ENCODE results near the gene CAMK1D. TPM values are rescaled to one million over a fixed set of nuclear protein-coding genes. Genes with fewer than 3 reads are reported as not detected.

Gene CAMK1D
- total RNA-seq, 3 donors from 2014 or later (not counting 1 experiment from before 2014, with no cell fraction given): 44.2 to 56.4 (median 49.7) TPM

DNA sequence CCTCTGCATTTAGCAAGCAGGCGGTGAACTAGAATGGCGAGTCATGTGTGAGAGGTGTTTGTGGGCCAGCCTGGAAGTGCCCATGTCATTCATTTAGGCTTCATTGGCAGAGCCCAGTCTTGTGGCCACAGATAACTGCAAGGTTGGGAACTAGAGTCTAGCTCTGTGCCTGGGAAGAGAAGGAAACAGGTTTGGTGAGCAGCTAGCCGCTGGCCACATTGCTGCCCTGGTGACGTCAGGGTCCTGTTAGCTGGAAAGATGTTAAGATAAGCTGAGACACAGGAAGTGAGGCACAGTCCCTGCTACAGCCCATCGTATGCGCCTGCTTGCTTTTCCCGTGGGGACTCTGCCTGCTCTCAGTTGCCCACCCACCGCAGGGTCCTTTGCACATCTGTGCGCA, 185.5 kb downstream of the CAMK1D start:
- Mint-ChIP-seq H3K9me3 (no peaks in the 10 kb centered on the region), H3K36me3 (no peaks in the 10 kb centered on the region), H3K4me1 (peaks cover 35 to 37% of the 10 kb centered on the region in 2 donors), H3K4me3 (no peak overlapping the region), H3K27me3 (ENCODE audit: low read depth in 2 of 2) (no peaks in the 10 kb centered on the region), H3K27ac (peak overlapping the region in 1 of 2 donors; percentile 19)
- Histone ChIP-seq H3K27me3 (ENCODE audit: control insufficient read depth, insufficient read depth, low read length) (no peaks in the 10 kb centered on the region), H3K9me3 (ENCODE audit: control insufficient read depth, insufficient read depth, low read length) (no peaks in the 10 kb centered on the region), H3K36me3 (ENCODE audit: control insufficient read depth, insufficient read depth, low read length) (no peaks in the 10 kb centered on the region), H3K4me3 (ENCODE audit: low read length) (no peak overlapping the region), H3K27ac (ENCODE audit: low read length) (no peak overlapping the region), H3K4me1 (ENCODE audit: control insufficient read depth, insufficient read depth, low read length) (peaks cover 4% of the 10 kb centered on the region)
- intact Hi-C loops (cut with micrococcal nuclease): no loop called here
- 67% methylated on average over 9 of the region's 9 CpGs for WGBS (ENCODE audit: insufficient coverage)
- TF ChIP-seq CTCF (IDR thresholded peaks at IDR 0.05): no peak
- no peak for DNase-seq
- ATAC-seq: peak in 2 of 3 donors; percentile 29 to 30

DNA sequence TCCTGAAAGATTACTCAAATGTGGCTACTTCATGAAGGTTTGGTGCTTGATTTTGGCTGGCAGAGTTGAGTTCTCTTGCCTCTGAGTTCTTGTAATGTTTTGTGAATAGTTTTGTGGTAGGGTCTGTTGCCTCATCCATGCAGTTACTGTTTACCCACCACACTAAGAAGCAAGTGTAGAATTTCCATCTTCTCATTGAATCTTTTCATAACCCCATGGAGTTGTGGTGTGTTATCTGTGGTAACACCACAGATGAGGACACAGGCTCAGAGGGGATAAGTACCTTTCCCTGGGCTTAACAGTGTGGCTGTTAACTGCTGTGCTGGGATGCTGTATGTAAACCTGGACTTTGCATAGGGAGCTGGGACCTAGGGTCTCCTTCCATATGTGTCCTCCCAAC, 186.3 kb downstream of the CAMK1D start:
- Mint-ChIP-seq H3K36me3 (no peaks in the 10 kb centered on the region), H3K27me3 (ENCODE audit: low read depth in 2 of 2) (no peaks in the 10 kb centered on the region), H3K4me1 (peaks cover 37 to 41% of the 10 kb centered on the region in 2 donors), H3K9me3 (no peaks in the 10 kb centered on the region), H3K27ac (peak overlapping the region; percentile 18 to 24), H3K4me3 (no peak overlapping the region)
- intact Hi-C loops (cut with micrococcal nuclease): no loop called here
- no peak for TF ChIP-seq CTCF (IDR thresholded peaks at IDR 0.05)
- no peaks in the 10 kb centered on the region for H3K9me3 ChIP-seq (ENCODE audit: control insufficient read depth, insufficient read depth, low read length)
- H3K27ac ChIP-seq (ENCODE audit: low read length): no peak overlapping the region
- DNase-seq (no peak), ATAC-seq (no peak)
- H3K4me3 ChIP-seq (ENCODE audit: low read length): no peak overlapping the region
- peaks cover 4% of the 10 kb centered on the region for H3K4me1 ChIP-seq (ENCODE audit: control insufficient read depth, insufficient read depth, low read length)
- H3K27me3 ChIP-seq (ENCODE audit: control insufficient read depth, insufficient read depth, low read length): no peaks in the 10 kb centered on the region
- no peaks in the 10 kb centered on the region for H3K36me3 ChIP-seq (ENCODE audit: control insufficient read depth, insufficient read depth, low read length)

DNA sequence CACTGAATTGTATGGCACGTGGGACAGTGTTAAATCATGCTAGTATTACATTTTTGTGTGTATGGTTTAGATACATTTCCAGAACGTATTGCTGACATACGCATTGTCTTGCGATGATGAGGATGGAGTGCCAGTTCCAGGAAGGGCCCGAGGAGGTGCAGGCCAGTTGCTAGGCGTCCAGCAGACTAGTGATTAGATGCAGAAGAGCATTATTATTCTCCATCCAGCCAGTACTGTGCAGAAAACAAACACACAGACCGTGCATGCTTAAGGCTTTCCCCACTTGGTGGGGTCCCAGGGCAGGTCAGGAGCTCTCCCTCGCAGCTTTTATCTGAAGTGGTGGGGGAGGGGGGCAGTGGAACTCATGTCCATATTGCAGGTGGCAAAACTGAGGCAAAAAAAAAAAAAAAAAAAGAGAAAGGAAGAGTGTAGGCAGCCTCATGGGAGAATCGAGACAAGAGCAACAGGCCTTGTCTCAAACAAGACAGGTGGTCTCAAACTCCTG, 189.2 kb downstream of the CAMK1D start:
- H3K4me3 Mint-ChIP-seq: no peak overlapping the region

More for the DNA sequence above, 189.2 kb downstream of the CAMK1D start:
- H3K9me3 Mint-ChIP-seq: no peaks in the 10 kb centered on the region
- H3K4me1 Mint-ChIP-seq: peaks cover 35 to 46% of the 10 kb centered on the region in 2 donors
- no peak for ATAC-seq
- no peak overlapping the region for H3K4me3 ChIP-seq (ENCODE audit: low read length)
- H3K27ac ChIP-seq (ENCODE audit: low read length): no peak overlapping the region
- H3K4me1 ChIP-seq (ENCODE audit: control insufficient read depth, insufficient read depth, low read length): peaks cover 4% of the 10 kb centered on the region
- DNase-seq: no peak
- WGBS (ENCODE audit: insufficient coverage): 87% methylated on average over 9 of the region's 9 CpGs
- H3K9me3 ChIP-seq (ENCODE audit: control insufficient read depth, insufficient read depth, low read length): no peaks in the 10 kb centered on the region
- no peaks in the 10 kb centered on the region for H3K27me3 ChIP-seq (ENCODE audit: control insufficient read depth, insufficient read depth, low read length)
- no peak for TF ChIP-seq CTCF (IDR thresholded peaks at IDR 0.05)
- H3K36me3 ChIP-seq (ENCODE audit: control insufficient read depth, insufficient read depth, low read length): no peaks in the 10 kb centered on the region
- no peaks in the 10 kb centered on the region for H3K27me3 Mint-ChIP-seq (ENCODE audit: low read depth in 2 of 2)
- intact Hi-C loops (cut with micrococcal nuclease): no loop called here
- no peaks in the 10 kb centered on the region for H3K36me3 Mint-ChIP-seq
- no peak overlapping the region for H3K27ac Mint-ChIP-seq
